ENCODE results near the gene DDN.
A peak's percentile ranks its signal among the peaks of the same experiment; 100 is the strongest.

The DDN gene

DNA sequence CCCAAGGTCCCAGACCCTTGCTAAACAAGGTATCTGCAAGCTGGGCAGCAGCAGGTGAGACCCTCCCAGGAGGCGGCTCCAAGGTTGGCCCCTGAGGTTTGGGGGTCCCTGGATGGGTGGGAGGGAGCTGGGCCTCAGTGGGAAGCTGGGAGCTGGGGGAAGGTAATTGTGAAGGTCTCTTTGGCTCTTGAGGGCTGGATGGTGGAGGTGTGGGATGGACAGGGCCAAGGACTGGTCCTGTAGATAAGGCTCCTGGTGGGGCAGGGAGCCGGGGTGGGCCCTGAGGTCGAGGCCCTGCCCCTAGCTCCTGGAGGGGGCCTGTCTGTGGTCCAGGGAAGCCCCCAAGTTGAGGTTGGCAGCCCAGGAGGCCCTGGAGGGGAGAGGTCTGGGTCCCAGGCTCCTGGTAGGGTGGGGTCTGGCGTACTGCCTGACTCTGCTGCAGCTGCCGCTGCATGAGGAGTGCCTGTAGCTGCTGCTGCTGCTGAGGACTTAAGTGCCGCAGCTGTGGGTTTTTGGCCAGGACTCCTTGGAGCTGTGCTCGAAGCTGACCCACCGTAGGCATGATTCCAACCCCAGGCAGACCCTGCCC is 32.5 kb upstream of the DDN start:
- no peak for DNase-seq

DNA sequence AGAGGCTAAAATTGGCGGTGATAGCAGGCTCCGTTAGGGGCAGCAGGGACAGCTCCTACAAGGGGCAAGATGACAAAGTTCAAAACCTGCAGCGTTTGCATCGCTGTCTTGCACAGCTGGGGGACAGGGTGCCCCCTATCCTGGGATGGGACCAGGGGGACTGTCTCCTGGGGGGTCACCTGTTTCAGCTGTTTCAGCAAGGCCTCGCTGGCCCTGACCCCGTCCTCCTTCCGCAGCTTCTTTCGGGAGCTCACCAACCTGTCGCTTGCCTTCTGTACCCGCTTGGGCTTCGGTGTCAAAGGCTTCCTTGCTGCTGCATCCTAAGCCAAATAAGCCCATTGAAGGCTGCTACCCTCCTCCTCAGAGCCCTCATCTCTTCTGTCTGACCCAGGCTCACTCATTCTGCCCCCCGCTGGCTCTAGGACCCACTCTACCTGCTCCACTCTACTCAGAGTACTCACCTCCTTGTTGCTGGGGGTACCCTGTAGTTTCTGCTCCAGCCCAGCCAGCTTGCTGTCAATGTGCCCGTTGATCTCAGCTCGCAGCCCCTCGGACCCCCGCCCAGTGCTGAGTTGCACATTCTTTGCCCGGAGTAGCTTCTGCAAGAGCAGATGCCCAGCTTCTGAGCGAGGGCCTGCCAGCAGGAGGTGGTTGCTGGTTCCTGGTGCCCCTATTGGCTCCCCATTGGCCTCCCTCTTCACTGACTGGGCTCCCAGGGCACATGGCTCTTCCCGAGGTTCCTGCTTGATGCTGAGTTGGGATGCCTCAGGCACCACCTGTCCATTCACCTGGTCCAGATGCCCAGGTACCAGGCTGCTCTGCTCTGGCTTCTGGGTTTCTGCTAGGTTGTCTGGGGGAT is 31.8 kb upstream of the DDN start:
- no peak for DNase-seq

DNA sequence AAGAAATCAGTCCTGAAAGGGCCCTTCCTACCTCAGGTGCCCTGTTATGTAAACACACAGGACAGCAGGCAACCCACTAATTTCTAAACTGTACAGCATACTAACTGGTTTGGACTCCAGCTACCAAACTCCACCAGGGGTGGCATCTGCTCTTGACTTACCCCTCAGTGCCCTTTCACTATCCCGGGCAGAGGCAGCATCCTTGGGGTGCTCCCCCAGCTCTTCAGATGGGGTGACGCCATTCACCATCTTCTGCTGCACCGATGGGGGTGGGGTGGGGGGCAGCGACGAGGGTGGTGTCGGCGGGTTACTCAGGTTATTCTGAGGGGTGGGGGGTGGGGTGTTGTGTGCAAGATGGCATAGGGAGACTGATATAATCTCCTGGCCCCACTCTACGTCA is 30.9 kb upstream of the DDN start:
- no peak for DNase-seq

DNA sequence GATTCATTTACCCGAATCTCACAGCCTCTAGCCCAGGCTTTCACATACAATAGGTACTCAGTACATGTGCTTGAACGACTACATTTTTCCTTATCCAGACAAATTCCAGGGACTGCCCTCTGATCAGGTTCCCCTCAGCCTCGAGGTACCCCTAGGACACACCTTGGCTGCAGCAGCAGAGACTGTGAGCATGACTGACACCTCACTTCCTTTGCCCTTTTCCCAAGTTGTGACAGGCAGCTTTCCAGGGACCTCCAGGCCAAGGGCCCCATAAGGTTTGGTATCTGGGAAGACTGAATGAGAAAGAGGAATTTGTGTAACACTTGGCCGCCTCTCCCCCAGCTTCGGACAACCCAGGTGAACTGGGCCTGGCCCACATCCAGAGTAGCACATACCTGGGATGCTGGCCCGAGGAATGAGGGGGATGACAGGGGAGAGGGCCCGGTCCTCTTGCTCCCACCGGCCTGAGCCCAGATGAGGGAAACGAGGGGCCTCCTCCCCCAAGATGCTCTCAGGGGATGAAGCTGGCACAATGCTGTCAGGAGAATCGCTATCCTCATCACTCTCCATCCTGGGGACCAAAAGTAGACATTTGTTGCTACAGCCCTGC is 29.6 kb upstream of the DDN start:
- DNase-seq, result no peak

DNA sequence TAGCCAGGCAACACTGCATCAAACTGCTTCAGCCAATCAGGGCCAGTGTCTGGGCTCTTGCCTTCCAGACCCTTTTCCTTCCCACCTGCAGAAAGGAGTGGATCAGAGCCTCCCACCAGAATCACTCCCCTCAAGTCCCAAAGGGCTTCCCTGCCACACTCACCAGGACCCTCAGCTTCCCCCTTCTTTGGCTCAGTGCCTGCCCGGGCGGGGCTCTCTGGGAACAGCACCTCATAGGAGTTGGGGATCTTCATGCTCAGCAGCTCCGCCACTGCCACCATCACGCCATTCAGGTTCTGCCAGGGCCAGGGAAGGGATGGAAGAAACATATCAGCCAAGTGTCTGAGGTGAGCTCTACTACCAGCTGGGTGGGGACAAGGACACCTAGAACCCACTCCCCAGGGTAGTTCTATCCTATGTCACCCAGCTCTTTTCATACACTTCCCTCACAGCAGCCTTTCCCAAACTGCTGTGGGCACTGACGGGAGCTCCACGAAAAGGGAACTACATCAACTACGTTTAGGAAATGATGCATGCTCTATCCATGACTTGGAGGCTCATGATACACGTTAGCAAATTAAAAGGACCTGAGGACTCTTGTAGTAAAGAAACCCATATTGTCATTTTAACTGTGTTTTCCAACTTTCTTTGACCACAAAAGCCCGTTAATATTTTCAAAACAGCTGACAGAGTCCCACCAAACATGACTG is 28.8 kb upstream of the DDN start:
- no peak for DNase-seq

DNA sequence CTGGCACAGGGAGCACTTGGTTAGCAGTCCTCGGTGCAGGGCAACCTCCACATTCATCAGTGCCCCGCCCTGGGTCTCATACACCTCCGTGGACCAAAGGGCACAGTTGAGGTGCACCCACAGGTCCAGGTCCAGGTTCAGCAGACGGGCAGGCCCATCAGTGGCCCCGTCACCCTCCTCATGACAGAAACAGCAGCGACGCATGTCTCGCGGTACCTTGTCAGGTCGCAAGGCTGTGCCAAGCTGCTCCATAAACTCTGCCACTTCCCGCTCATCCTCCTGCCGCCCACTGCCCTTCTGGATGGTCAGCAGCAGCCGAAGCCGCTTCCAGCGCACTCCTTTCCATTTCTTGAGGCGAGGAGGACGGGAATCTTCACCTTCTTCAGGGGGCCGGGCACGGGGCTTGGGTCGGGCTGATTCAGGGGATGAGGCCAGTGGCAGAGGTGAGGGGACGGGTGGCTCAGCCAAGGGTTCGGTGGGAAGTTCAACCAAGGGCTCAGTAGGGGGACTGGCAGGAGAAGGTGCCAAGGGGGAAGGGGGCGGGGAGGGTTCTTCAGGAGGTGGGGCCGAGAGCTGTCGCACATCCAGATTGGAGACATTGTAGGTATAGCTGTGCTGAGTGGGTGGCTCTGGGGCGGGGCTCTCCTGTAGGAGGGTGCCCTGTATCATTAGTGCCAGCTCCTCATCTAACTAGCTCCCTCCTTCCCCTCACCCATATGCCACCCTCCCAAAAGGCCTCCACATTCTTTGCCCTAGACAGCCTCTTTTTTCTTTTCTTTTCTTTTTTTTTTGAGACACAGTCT is 27.7 kb upstream of the DDN start:
- no peak for DNase-seq

DNA sequence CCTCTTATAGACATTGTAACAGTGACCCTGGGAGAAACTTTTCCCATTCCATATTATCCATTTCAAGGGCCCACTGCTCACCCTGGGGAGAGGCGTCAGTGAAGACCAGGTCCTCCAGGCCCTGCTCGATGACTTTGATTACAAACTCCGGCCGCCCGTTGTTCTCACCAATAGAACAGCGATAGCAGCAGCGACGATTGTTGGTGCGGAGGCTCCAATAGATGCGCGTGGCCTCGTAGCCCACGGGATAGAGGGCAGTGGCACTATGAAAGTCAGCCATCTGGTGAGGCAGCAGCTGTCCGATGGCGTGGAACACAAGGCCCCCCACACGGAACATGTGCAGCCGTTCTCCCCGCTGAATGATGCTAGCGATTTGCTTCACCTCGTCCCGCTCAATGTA is 26.9 kb upstream of the DDN start:
- no peak for DNase-seq

DNA sequence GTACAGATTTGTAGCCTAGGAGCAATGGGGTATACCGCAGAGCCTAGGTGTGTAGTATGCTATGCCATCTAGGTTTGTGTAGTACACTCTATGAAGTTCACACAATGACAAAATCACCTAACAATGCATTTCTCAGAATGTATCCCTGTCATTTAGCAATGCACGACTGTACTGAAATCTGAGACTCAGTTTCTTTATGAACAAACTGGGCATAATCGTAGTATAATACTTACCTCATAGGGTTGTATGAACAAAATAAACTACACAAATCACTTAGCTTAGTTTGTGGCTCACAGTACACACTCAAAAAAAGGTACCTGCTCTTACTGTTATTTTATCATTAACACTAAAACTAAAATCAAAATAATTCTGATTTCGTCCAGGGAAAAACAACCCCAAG is 26.3 kb upstream of the DDN start:
- DNase-seq, result no peak

DNA sequence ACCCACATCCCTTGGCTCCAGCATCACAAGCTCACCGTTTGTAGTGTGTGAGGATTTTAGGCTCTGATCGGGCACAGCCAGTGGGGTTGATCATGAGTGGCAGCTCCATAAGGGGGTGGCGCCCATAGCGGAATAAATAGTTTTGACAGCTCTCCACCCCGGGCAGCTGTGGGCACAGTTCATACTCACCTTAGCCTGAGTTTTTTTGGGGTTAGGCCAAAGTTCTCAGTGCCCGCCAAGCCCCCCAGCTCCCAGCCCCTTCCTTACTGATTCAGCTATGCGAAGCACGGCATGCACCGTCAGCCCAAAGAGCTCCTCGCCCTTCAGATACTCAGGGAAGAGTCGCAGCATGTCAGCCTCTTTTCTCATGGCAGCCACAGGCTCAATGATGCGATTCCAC is 25.4 kb upstream of the DDN start:
- no peak for DNase-seq

DNA sequence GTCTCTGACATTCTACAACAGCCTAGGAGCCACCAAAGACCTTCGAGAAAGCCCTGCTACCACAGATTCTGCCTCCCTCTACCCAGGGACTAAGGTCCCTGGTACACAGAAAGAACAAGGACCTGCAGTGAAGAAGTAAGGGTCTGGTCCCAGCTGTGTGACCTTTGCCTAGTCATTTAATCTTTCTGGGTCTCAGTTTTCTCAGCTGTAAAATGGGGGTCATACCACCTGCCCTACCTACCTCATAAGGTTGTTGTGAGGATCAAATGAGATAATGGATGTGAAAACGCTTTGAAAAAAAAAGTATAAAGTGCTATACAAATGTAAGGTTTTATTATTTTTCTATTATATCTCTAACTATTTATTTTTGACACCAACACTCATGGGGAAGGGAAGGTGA is 24.6 kb upstream of the DDN start:
- DNase-seq, result no peak

DNA sequence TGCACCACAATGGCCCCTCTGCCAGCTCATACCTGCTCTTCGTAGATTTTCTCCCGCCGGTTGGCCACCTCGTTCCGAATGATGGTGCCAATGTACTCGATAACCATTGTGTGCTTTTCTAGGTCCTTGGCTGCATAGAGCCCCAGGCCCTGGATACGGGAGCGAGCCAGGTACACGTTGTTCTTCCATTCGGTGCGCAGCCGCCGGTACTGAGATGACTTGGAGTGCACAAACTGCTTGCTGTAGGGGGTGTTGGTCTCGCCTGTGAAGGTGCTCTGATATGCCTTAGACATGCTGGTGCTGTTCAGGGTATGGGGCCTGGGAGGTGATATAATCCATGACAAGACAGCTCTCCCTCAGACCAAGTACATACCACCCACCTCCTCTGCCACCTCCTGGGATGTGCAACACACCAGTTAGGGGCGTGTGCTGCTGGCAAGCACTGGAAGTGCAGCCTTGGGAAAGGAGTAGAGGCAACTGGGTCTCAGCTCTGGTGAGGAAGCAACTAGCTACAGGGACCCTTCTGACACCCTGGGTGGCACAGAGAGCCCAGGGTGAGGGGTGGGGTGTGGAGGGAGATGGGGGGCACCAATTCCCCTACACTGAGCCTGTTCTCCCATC is 23.5 kb upstream of the DDN start:
- no peak for DNase-seq

DNA sequence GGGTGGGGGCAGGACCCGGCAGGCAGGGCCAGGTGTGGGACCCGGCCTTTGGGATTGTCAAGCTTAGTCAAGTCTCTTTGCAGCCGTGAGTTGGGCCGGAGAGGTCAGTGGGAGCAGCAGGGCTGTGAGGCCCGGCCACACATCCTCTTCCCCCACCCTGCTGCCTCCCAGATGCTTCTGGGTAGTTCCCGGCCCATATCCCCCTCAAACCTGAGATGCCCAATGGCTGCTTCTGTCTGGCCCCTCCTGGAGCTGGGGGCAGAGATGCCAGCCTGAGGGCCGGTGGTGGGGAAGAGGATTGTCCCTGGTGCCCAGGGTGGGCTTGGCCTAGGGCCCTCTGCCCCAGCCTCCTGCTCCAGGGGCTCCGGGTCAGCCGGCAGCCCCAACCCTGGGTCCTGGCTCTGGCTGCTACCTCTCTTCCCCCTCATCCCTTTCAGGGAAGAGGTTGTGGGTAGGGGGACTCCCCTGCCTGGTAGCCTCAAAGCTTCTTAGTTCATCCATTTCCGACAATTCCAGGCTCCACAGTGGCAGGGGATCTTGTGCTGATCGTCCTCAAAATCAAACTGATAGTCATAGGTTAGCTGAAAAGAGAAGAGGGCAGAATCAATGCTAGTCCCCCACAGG is 22.2 kb upstream of the DDN start:
- no peak for DNase-seq

DNA sequence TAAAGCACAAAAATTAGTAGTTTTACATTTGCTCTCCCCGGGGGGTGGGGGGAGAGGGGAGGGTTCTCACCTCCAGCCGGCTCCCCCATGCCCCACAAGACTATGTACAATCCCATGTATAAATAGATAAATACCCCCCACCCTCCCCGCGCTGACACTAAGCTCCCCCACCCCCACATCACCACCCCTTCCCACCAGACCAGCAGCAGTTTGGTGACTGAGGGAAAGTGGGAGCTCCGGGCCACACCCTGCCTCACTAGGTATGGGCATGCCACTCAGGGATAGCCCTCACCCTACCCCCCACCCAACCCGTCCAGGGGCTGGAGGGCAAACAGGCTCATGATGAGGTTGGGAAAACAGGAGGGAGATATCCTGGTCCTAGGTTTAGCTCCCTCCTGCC is 21.3 kb upstream of the DDN start:
- DNase-seq, result no peak

DNA sequence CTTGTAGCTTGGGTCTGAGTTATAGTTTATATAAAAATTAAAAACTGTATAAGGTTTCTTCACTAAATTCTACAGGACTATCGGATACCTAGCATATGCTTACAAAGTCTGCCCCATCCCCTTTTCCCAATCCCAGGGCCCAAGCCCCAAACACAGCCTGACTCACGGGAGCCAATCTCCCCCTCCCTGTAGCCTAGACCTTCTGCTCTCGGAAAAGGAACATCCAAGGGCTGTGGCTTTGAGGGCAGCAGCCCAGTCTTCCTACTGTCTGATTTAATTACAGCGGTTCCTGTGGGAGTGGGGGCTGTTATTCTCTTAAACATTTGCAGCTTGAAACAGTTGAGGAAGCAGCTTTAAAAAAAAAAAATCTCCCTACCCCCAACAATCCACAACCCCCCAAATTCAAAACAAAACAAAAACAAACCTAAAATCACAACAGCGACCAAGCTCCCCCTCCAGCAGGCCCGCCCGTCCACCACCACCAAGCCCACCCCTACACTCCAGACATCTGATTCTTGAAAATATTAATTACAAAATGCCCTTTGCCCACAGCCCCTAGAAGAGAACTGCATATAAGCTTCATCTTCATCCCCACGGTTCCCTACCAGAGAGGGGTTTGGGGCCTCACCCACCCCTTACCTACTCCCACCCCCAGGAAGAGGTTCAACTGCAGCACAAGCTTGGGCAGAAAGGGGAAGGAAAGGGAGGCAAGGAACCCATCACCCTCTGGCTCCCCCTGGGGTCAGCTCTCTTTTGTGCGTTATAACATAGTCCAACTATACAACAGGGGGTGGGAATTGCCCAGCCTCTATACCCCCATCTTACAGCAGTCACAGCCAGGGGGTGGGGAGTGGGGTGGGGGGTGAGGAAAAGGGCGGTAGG is 20.5 kb upstream of the DDN start:
- DNase-seq, result no peak

DNA sequence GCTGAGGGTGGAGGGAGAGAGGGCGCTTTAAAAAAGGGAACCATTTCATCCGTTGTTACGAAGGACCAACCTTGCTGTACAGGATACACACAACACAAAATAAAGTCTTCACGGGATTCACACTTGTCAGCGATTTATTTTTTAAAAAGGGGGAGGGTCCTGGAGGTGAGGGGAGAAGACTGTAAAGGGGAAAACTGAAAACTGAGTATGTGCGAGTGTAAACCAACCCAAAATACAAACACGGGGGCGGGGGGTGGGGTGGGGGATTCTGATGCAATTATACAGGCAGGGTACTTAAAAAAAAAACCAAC is 19.9 kb upstream of the DDN start:
- no peak for DNase-seq

DNA sequence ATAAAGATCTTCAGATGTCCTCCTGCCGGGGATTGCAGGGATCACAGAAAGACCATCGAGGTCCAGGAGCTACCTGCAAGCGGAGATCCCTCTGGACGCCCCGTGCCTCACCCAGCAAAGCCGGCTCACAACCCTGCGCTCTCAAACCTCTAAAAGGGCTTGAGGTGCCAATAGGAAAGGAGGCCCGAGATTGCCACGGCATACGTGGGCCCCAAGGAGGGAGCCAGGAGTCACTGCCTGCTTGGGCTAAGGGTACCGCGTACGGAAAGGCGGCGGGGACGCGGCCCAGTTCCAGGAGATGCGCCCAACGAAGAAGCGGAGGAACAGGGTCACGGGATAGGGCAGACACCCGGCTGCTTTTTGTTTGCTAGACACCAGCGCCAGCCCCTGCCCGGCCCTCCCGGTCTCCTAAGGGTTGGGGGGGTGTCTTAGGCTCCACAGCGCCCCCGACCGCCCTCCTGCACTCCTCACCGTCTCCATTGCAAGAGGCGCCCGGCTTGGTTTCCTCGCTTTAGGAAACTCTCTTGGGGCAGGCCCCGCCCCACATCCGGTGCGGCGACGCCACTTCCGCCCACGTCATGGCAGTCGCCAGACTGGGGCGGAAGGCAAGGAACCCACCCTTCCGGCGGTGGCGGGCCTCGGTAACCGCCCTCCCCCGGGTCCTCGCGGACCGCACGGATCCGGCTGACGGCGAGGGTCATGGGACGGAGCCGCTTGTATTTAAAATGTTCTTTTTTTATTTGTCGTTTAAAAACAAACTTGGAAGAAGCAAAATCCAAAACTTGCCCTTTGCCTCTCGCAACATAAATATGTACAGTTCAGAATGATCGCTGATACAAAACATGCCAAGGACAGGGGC is 19.3 kb upstream of the DDN start, which contains the start of gene PRKAG1:
TSS of gene PRKAG1 (minus strand) at position 516 of the 859 bp plus-strand sequence. CDS start at position 480, 36 bp downstream.
- DNase-seq, result peak; percentile 45 to 97 (median 92)

DNA sequence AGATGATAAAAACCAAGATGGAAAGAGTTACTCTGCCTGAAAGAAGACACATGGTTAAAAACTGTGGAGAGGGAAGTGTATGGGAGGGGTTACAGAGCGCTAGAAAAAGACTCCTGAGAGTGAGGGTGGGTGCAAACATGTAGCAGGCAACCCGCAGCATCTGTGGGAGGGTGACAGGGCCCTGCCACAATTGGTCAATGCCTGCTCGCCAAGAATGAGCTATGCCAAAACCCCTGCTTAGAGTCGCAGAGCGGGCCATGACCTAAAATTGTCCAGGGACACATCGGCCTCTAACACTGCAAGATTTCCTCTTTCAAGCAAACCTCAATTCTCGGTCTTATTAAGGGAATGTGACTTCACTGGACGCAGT is 18.7 kb upstream of the DDN start:
- peak in 1 of 51 donors; percentile 53 for DNase-seq

DNA sequence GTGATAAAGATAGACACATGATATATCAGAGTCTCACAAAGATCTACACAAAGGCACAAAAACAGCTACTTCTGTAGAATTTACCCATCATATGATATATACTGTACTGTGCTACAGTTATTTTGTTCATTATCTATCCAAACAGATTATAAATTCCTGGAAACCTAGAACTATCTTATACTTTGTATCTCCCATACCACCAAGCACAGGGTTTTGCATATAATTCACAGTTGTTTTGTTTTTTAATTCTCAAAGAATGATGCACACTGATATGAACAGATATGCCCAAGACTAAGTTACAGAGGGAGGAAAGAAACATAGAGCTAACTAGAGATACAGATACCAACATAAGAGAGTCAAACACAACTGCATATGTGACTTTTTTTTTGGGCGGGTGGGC is 16.0 kb upstream of the DDN start:
- no peak for DNase-seq

DNA sequence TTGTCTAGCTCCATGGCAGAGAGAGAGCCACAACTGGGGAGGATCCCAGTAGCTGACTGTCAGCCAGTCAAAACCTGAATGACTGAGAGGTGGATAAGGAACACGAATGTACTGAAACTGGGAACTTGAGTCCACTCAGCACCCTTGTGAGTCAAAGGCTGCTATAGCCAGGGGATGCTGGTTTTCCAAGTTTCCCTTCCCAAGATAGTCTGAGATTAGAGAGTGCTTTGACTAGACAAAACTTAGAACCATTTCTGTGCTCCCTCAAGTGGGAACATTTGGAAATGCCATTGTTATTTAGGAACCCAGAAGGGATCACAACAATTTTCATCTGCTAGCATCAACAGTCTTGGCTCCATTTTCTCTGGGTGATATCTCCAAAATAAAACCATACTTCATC is 15.4 kb upstream of the DDN start:
- no peak for DNase-seq
